HCT116 (cell line): Measurements from ENCODE around the gene TNKS1BP1.

Experiments used
- CEBPB ChIP-seq: IDR thresholded peaks from 2 replicates; pipeline ENCODE4 v1.6.1; 2012; ENCODE audit warnings: low read depth
- JUND ChIP-seq: IDR thresholded peaks from 2 replicates; pipeline ENCODE4 v1.6.1; 2012
- POLR2AphosphoS5 ChIP-seq: IDR thresholded peaks from 2 replicates; pipeline ENCODE4 v1.6.1; 2011; ENCODE audit warnings: mild to moderate bottlenecking, low read depth, low read length, moderate library complexity
- SIN3A ChIP-seq: IDR thresholded peaks from 2 replicates; pipeline ENCODE4 v1.6.1; 2012; ENCODE audit warnings: low read depth
- YY1 ChIP-seq: IDR thresholded peaks from 2 replicates; pipeline ENCODE4 v1.6.1; 2011; ENCODE audit warnings: low read length, low read depth, moderate library complexity, mild to moderate bottlenecking; ENCODE audit not compliant: insufficient replicate concordance; ENCODE audit errors: extremely low read depth
- TF ChIP-seq, protein P1 (sequence below): IDR thresholded peaks from 2 replicates; pipeline ENCODE4 v1.6.1; 2011; ENCODE audit warnings: mild to moderate bottlenecking, low read length, moderate library complexity; ENCODE audit not compliant: insufficient replicate concordance; ENCODE audit errors: extremely low read depth
- TF ChIP-seq, protein P2 (sequence below), 3 experiments: fragments of 200-600 bp in 1 of 3; sonication (generic) in 1 of 3; IDR thresholded peaks in 2 of 3; conservative IDR thresholded peaks in 1 of 3; 2 replicates each; pipeline ENCODE4 v1.5.1; 2012 to 2017; ENCODE audit warnings: low read depth in 2 of 3, low read length in 2 of 3, antibody characterized with exemption in 1 of 3, borderline replicate concordance in 1 of 3, control low read depth in 1 of 3, mild to moderate bottlenecking in 1 of 3, mixed read lengths in 1 of 3, mixed run types in 1 of 3, moderate library complexity in 1 of 3; ENCODE audit not compliant: insufficient read depth in 1 of 3

DNA sequence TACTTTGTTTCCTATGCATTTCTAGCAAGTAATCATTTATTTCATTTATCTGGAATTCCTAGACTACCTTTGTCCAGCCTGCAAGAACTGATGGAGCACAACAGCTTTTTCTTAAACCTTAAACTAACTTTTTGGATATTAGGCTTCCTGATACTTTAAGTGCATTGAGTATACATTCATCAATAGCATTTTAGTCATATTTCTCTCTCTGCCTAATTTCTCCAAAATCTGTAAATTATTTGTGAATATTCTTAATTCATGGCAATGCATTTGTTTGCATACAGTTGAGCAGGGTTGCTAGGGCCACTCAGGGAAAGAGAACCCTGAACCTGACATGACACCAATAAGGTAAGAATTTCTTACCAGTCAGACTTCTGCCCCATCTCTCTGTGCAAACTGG is 58.6 kb downstream of the TNKS1BP1 start:
- TF ChIP-seq, protein P1, sequence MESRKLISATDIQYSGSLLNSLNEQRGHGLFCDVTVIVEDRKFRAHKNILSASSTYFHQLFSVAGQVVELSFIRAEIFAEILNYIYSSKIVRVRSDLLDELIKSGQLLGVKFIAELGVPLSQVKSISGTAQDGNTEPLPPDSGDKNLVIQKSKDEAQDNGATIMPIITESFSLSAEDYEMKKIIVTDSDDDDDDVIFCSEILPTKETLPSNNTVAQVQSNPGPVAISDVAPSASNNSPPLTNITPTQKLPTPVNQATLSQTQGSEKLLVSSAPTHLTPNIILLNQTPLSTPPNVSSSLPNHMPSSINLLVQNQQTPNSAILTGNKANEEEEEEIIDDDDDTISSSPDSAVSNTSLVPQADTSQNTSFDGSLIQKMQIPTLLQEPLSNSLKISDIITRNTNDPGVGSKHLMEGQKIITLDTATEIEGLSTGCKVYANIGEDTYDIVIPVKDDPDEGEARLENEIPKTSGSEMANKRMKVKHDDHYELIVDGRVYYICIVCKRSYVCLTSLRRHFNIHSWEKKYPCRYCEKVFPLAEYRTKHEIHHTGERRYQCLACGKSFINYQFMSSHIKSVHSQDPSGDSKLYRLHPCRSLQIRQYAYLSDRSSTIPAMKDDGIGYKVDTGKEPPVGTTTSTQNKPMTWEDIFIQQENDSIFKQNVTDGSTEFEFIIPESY, result no peak
- TF ChIP-seq SIN3A (no peak), JUND (no peak), POLR2AphosphoS5 (no peak), YY1 (no peak), CEBPB (no peak)
- TF ChIP-seq, protein P2, sequence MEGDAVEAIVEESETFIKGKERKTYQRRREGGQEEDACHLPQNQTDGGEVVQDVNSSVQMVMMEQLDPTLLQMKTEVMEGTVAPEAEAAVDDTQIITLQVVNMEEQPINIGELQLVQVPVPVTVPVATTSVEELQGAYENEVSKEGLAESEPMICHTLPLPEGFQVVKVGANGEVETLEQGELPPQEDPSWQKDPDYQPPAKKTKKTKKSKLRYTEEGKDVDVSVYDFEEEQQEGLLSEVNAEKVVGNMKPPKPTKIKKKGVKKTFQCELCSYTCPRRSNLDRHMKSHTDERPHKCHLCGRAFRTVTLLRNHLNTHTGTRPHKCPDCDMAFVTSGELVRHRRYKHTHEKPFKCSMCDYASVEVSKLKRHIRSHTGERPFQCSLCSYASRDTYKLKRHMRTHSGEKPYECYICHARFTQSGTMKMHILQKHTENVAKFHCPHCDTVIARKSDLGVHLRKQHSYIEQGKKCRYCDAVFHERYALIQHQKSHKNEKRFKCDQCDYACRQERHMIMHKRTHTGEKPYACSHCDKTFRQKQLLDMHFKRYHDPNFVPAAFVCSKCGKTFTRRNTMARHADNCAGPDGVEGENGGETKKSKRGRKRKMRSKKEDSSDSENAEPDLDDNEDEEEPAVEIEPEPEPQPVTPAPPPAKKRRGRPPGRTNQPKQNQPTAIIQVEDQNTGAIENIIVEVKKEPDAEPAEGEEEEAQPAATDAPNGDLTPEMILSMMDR (IDR thresholded peaks at IDR 0.05 in 2 of 3, conservative IDR thresholded peaks at IDR 0.05 in 1 of 3; ENCODE audit: borderline replicate concordance in 1 of 3, insufficient read depth in 1 of 3, low read depth in 2 of 3, low read length in 2 of 3), result no peak
